ENCODE data around the gene PKDCC.
"Not testable (repeated sequence)": the region's sequence is repeated elsewhere in the genome, so short reads cannot be mapped to it uniquely, and the experiment has no call there.

The PKDCC gene

GRCh38 chr2:42063431-42064171 lies 15.8 kb downstream of the PKDCC start:
- DNase-seq (ENCODE audit: low read depth), result no peak

- no peak for DNase-seq (ENCODE audit: low read depth)
Measured at GRCh38 chr2:42064417-42064942, 16.7 kb downstream of the PKDCC start.

DNA sequence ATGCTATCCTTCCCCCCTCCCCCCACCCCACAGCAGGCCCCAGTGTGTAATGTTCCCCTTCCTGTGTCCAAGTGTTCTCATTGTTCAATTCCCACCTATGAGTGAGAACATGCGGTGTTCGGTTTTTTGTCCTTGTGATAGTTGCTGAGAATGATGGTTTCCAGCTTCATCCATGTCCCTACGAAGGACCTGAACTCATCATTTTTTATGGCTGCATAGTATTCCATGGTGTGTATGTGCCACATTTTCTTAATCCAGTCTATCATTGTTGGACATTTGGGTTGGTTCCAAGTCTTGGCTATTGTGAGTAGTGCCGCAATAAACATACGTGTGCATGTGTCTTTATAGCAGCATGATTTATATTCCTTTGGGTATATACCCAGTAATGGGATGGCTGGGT lies 17.9 kb downstream of the PKDCC start:
- not testable (repeated sequence) for DNase-seq (ENCODE audit: low read depth)

DNA sequence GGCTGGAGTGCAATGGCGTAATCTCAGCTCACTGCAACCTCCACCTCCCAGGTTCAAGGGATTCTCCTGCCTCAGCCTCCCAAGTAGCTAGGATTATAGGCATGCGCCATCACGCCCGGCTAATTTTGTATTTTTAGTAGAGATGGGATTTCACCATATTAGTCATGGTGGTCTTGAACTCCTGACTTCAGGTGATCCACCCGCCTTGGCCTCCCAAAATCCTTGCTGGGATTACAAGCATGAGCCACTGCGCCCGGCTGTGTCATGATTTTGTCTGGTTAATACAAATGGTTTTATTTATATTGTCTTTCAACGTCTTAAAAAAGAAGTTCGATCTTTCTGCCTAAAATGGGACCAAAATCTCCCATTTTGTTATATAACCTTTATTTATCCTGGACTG lies 19.2 kb downstream of the PKDCC start:
- DNase-seq (ENCODE audit: low read depth), result not testable (repeated sequence)

GRCh38 chr2:42067521-42067920 lies 19.7 kb downstream of the PKDCC start:
- no peak for DNase-seq (ENCODE audit: low read depth)

- no peak for DNase-seq (ENCODE audit: low read depth)
Measured at GRCh38 chr2:42068571-42069178, 20.9 kb downstream of the PKDCC start.

GRCh38 chr2:42069568-42069967 lies 21.7 kb downstream of the PKDCC start:
- no peak for DNase-seq (ENCODE audit: low read depth)

GRCh38 chr2:42071791-42072190 lies 24.0 kb downstream of the PKDCC start:
- DNase-seq (ENCODE audit: low read depth), result no peak

DNA sequence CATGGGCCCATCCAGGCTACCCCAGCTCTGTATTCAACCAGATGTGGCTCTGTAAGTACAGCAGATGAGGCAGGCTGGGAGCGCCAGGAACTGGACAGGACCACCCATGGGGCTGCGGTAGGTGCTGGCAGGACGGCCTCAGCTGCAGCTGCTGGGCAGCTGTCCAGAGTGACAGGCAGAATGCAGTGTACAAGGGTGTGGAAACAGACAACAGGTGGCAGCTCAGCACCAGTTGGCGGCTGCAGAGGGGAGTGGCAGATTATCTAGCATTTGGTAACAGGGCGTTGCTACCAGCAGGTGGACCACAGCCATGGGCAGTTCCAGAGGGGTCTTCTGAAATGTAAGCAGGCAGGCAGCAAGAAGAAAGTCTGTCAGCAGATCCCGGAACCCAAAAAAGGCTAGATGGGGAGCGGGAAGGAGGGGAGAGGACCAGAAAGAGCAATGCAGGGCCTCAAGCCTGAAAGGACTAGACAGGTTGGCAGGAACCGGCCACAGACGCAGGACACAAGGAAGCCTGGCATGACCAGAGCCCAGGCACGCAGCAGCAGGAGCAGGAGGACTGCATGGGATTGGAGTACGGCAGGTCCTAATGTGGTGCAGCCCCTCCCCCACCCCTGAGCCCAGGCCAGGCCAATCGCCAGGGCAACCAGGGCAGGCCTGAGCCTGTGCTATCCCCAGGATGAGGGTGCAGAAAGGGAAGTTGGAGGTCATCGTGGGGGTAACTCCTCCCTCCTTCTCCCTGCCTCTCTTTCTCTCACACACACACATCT lies 24.7 kb downstream of the PKDCC start:
- DNase-seq (ENCODE audit: low read depth), result no peak

DNA sequence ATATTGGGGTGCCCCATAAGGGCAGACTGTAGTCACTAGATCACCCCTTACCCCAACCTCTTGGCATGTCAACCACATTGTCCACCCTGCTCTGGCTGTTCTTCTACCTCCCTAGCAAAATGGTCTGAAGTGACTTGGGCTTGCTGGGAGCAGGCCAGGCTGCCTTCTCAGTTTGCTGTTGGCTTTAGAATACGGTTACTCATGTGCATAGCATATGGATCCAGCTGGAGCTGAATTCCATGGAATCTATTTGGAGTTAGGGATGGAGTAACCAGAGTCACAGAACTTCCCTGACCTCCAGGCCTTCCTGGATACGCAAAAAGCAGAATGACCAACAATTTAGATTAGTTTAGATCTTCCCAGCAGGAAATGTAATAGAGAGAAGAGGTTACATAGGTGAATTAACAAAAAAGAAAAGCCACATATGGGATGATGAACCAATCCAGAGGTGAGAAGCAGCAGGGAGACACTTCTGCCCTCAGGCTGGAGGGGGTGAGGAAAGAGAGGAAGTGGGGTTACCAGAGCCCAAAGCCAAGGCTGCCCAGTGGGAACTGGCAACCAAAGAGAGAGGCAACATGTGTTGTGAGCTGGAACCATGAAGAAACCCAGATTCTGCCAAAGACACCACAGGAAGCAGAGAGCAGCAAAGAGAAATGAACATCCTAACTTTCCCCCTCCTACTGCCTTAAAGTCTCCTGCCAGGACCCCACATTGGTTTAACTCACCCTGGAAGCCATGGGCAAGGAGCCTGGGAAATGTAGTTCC lies 26.1 kb downstream of the PKDCC start:
- no peak for DNase-seq (ENCODE audit: low read depth)

GRCh38 chr2:42074661-42075060 lies 26.8 kb downstream of the PKDCC start:
- no peak for DNase-seq (ENCODE audit: low read depth)

DNA sequence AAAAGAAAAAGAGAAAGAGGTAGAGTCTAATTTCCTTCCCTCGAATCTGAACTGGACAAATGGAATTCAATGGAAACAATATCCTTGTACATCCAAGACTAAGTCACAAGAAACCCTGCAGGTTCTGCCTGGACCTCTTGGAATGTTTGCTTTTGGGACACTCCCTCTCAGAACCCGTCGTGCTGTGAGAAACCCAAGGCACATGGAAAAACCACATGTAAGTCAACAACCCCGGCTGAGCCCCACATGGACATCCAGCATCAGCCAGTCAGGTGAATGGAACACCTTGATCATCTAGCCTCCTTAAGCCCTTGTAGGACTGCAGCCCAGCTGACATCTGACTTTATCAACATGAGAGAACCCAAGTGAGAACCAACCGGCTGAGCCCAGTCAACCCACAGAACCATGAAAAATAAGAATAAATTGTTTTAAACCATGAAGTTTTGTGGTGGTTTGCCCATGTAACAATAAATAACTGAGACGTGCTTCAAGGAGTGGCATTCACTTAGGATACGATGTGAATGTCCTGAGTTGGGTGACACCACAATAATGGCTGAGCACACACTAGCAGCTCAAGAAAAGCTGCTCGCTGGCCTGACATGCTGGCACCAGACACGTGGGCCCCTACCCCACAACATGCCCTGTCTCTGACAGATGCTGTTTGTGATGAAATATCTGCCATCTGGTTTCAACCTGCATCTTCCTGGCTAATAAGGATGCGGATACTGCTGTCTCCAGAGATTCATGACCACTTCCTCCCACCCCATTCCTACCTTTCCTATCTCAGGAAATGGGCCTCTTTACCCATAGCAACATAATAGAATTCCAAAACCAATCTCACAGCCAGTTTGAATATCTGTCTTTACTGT lies 28.8 kb downstream of the PKDCC start:
- DNase-seq (ENCODE audit: low read depth), result no peak

DNA sequence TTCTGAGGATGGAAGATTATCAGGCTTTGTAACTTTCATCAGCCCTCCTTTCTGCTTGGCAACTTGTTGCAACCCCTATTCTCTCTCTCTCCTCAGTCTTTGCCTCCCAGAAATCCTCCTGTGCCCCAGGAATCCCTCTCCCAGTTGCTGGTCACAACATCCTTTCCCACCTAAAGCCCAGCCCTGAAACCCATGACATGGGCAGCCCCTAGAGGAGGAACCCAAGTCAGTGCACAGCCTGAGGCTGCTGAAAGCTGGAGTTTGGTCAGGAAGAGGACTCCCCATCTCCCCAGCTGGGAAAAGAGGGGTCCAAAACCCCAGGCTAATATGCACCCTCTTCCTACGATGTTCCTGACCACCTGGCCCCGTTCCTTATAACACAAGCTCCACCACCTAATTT lies 29.5 kb downstream of the PKDCC start:
- no peak for DNase-seq (ENCODE audit: low read depth)

GRCh38 chr2:42079737-42080287 lies 32.0 kb downstream of the PKDCC start:
- DNase-seq (ENCODE audit: low read depth), result no peak

GRCh38 chr2:42081151-42081550 lies 33.3 kb downstream of the PKDCC start:
- not testable (repeated sequence) for DNase-seq (ENCODE audit: low read depth)

DNA sequence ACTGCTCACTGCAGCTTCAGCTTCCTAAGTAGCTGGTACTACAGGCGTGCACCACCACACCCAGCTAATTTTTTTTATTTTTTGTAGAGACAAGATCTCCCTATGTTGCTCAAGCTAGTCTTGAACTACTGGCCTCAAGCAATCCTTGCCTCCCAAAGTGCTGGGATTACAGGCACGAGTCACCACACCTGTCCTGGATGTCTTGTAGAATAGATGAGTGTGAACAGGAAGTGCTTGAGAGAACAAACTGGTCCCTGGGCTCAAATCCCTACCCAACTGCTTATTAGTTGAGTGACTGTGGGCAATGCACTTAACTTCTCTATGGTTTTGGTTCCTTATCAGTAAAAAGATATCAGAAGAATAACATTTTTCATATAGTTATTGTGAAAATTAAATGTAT lies 34.2 kb downstream of the PKDCC start:
- no peak for DNase-seq (ENCODE audit: low read depth)

DNA sequence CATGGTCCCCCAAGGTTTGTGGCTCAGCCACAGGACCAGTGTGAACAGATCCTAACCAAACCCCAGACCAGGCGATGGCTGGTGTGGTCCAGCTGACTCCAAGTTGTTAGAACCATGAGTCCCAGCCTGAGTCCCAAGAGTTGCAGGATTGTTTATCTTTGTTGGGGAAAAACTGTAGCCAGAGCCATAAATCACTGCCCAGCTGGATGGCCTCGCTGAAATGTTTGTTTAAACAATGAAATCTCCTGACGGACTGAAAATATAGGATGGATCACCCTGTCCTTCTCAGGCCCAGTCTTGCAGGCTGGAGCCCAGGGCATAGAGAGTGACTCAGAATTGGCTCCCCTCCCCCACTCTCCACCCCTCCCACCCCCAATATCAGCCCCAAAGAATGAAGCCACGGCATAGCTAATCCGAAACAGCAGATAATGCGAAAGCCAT lies 36.4 kb downstream of the PKDCC start:
- DNase-seq (ENCODE audit: low read depth), result no peak

DNA sequence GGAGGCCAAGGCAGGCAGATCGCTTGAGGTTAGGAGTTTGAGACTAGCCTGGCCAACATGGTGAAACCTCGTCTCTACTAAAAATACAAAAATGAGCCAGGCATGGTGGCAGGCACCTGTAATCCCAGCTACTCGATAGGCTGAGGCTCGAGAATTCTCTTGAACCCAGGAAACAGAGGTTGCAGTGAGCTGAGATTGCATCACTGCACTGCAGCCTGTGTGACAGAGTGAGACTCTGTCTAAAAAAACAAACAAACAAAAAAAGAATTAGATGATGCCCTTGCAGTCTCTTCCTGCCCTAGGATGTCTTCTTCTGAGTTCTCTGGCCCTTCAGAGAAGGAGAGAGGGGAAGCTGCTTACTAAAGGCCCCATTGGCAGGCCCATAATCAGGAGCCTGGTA lies 37.2 kb downstream of the PKDCC start:
- DNase-seq (ENCODE audit: low read depth), result not testable (repeated sequence)

DNA sequence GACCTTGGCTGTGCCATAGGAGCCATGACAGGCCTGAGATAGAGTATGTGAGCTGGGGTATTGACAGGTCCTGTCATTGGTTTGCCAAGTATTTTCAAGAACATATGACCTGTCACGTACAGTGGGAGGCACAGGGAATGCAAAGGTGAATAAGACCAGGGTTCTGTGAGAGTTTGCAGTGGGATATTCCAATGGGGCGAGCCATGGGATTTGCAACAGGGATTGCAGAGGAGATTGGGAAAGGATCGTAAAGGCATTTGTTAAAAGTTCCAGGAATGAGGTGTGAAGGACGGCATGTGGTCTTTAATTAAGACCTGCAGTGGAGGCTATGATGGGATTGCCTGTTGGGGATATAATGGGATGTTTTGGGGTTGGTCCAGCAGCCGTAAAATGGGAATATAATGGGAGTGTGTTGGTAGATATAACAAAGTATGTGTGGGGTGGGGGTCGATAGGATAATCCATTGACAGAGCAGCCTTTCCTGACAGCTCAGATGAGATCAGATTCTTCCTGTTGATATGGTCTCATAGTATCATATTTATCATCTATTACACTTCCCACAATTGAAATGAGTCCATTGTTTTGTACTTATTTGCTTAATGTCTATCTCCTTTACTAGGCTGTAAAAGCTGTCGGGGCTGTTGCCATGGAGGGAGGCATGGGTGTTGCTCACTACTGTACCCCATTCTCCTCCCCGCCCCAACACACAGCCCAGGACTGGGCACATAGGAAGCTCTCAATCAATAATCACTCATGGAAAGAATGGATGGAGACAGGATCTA lies 38.1 kb downstream of the PKDCC start:
- no peak for DNase-seq (ENCODE audit: low read depth)

GRCh38 chr2:42086500-42086953 lies 38.7 kb downstream of the PKDCC start:
- DNase-seq (ENCODE audit: low read depth), result no peak

Measured in stimulated activated CD8-positive, alpha-beta memory T cell treated with anti-CD3 and anti-CD28 coated beads, Interleukin-15, amount 100 ng/mL, for 1 hour (primary cell).